Gastrocnemius medialis (tissue), 4 donors: ENCODE results near the gene SPRR2F. TPM values are rescaled to one million over a fixed set of nuclear protein-coding genes. Genes with fewer than 3 reads are reported as not detected.
"Not testable (repeated sequence)": the region's sequence is repeated elsewhere in the genome, so short reads cannot be mapped to it uniquely, and the experiment has no call there.

ENCODE experiments used
- ATAC-seq, 2 donors: fragments of 150-250 bp; one replicate each; pipeline ENCODE4 v1.9.1; 2016
- DNase-seq, 2 donors: peaks; one replicate each; pipeline ENCODE4 v3.0.0-alpha.2; 2019
- H3K27ac ChIP-seq, 4 donors: fragments of 200-600 bp; sonication (generic); 1 replicate in 1 of 4; 2 replicates in 3 of 4; pipeline ENCODE4 v1.5.1; 2016 to 2018; ENCODE audit warnings: mild to moderate bottlenecking in 2 of 4, moderate library complexity in 1 of 4
- H3K27me3 ChIP-seq, 3 donors: fragments of 200-600 bp; sonication (generic) in 2 of 3; 1 replicate in 1 of 3; 2 replicates in 2 of 3; pipeline versions ENCODE4 v1.5.1 to v1.6.0; 2016 to 2019; ENCODE audit warnings: mild to moderate bottlenecking in 1 of 3, moderate library complexity in 1 of 3
- H3K36me3 ChIP-seq, 2 donors: fragments of 200-600 bp; sonication (generic) in 1 of 2; one replicate each; pipeline ENCODE4 v1.5.1; 2017 to 2018
- H3K4me1 ChIP-seq, 2 donors: fragments of 200-600 bp; sonication (generic) in 1 of 2; one replicate each; pipeline ENCODE4 v1.5.1; 2016 to 2017; ENCODE audit warnings: mild to moderate bottlenecking in 2 of 2
- H3K4me3 ChIP-seq, 4 donors: fragments of 200-600 bp; sonication (generic) in 3 of 4; 1 replicate in 1 of 4; 2 replicates in 3 of 4; pipeline ENCODE4 v1.5.1; 2016 to 2019; ENCODE audit warnings: mild to moderate bottlenecking in 2 of 4
- H3K9me3 ChIP-seq, 3 donors: fragments of 200-600 bp; sonication (generic) in 2 of 3; 1 replicate in 1 of 3; 2 replicates in 2 of 3; pipeline ENCODE4 v1.5.1; 2016 to 2019
- CTCF ChIP-seq, 5 experiments: fragments of 450-650 bp in 3 of 5; fragments of 200-600 bp in 2 of 5; sonication (generic) in 2 of 5; IDR thresholded peaks in 4 of 5; conservative IDR thresholded peaks in 1 of 5; 1 replicate in 4 of 5; 2 replicates in 1 of 5; pipeline ENCODE4 v1.5.1; 2016 to 2019; ENCODE audit warnings: antibody characterized with exemption in 5 of 5, mild to moderate bottlenecking in 3 of 5, moderate library complexity in 3 of 5
- POLR2A ChIP-seq, 2 donors: fragments of 450-650 bp; IDR thresholded peaks; one replicate each; pipeline ENCODE4 v1.6.1; 2017; ENCODE audit warnings: antibody characterized with exemption in 2 of 2, mild to moderate bottlenecking in 2 of 2, moderate library complexity in 2 of 2
- in situ Hi-C, 4 donors: fragments of 200-750 bp; cut with MboI; loops; one replicate each; pipeline versions ENCODE4 v1.15.0 to v1.8.0; 2017; ENCODE audit warnings: low sequenced_read_pairs in 4 of 4
- intact Hi-C: fragments of 100-400 bp; cut with DNase I; formaldehyde crosslinking; loops from one replicate; pipeline ENCODE4 v1.15.1; 2023; ENCODE audit warnings: low total_unique reads
- total RNA-seq, 4 donors: library from RNA; depleted of rRNA; stranded (reverse); fragments of >200 nt; gene quantifications; one replicate each; pipeline versions ENCODE4 v1.1.0 to v1.2.3, GENCODE V29; 2016

The SPRR2F gene
- total RNA-seq, 4 donors from 2014 or later = not detected

GRCh38 chr1:153125536-153125935 lies 12.2 kb upstream of the SPRR2F start:
- ATAC-seq (no peak), DNase-seq (no peak)
- no peak overlapping the region for H3K4me3 ChIP-seq
- in situ Hi-C loops = no loop called here
- no peaks in the 10 kb centered on the region for H3K9me3 ChIP-seq
- no peak overlapping the region for H3K27ac ChIP-seq
- no peaks in the 10 kb centered on the region for H3K36me3 ChIP-seq
- intact Hi-C loops = no loop called here
- no peaks in the 10 kb centered on the region for H3K4me1 ChIP-seq
- no peaks in the 10 kb centered on the region for H3K27me3 ChIP-seq
- TF ChIP-seq POLR2A (IDR thresholded peaks at IDR 0.05) (no peak), CTCF (IDR thresholded peaks at IDR 0.05 in 4 of 5, conservative IDR thresholded peaks at IDR 0.05 in 1 of 5) (no peak)

- in situ Hi-C loops, DNase-seq, H3K9me3 ChIP-seq: not testable (repeated sequence)
Measured at GRCh38 chr1:153123793-153124192, 10.5 kb upstream of the SPRR2F start.

GRCh38 chr1:153122831-153123421 lies 9.6 kb upstream of the SPRR2F start:
- intact Hi-C loops = no loop called here
- H3K4me3 ChIP-seq = no peak overlapping the region
- no peaks in the 10 kb centered on the region for H3K27me3 ChIP-seq
- no peak overlapping the region for H3K27ac ChIP-seq
- DNase-seq = no peak
- no peak for ATAC-seq
- no peaks in the 10 kb centered on the region for H3K9me3 ChIP-seq
- H3K4me1 ChIP-seq = no peaks in the 10 kb centered on the region
- in situ Hi-C loops = no loop called here
- no peak for TF ChIP-seq POLR2A (IDR thresholded peaks at IDR 0.05)
- TF ChIP-seq CTCF (IDR thresholded peaks at IDR 0.05 in 4 of 5, conservative IDR thresholded peaks at IDR 0.05 in 1 of 5) = no peak
- H3K36me3 ChIP-seq = no peaks in the 10 kb centered on the region

More at GRCh38 chr1:153123793-153124192, 10.5 kb upstream of the SPRR2F start:
- H3K36me3 ChIP-seq, H3K4me1 ChIP-seq, ATAC-seq, H3K27me3 ChIP-seq, H3K4me3 ChIP-seq, intact Hi-C loops, H3K27ac ChIP-seq: not testable (repeated sequence)

- Histone ChIP-seq H3K36me3 (no peaks in the 10 kb centered on the region), H3K9me3 (no peaks in the 10 kb centered on the region), H3K27ac (no peak overlapping the region), H3K27me3 (no peaks in the 10 kb centered on the region), H3K4me1 (no peaks in the 10 kb centered on the region), H3K4me3 (no peak overlapping the region)
- DNase-seq (no peak), ATAC-seq (no peak)
- in situ Hi-C loops (no loop called here), intact Hi-C loops (no loop called here)
- TF ChIP-seq CTCF (IDR thresholded peaks at IDR 0.05 in 4 of 5, conservative IDR thresholded peaks at IDR 0.05 in 1 of 5) (no peak), POLR2A (IDR thresholded peaks at IDR 0.05) (no peak)
Measured at GRCh38 chr1:153120945-153121344, 7.6 kb upstream of the SPRR2F start.

- H3K9me3 ChIP-seq = no peaks in the 10 kb centered on the region
- H3K36me3 ChIP-seq = no peaks in the 10 kb centered on the region
- ATAC-seq (no peak), DNase-seq (no peak)
- no peak overlapping the region for H3K27ac ChIP-seq
- intact Hi-C loops (no loop called here), in situ Hi-C loops (no loop called here)
- no peaks in the 10 kb centered on the region for H3K4me1 ChIP-seq
- H3K27me3 ChIP-seq = no peaks in the 10 kb centered on the region
- no peak for TF ChIP-seq CTCF (IDR thresholded peaks at IDR 0.05 in 4 of 5, conservative IDR thresholded peaks at IDR 0.05 in 1 of 5)
- H3K4me3 ChIP-seq = no peak overlapping the region
Measured at GRCh38 chr1:153119491-153119971, 6.2 kb upstream of the SPRR2F start.

- in situ Hi-C loops = not testable (repeated sequence)
Measured at GRCh38 chr1:153115264-153115663, 1.9 kb upstream of the SPRR2F start.

GRCh38 chr1:153112454-153112853 lies 862 bp downstream of the SPRR2F start:
- in situ Hi-C loops, intact Hi-C loops: not testable (repeated sequence)

More at GRCh38 chr1:153115264-153115663, 1.9 kb upstream of the SPRR2F start:
- ATAC-seq, H3K4me1 ChIP-seq, H3K4me3 ChIP-seq, H3K9me3 ChIP-seq, H3K27me3 ChIP-seq, intact Hi-C loops, DNase-seq, H3K36me3 ChIP-seq, H3K27ac ChIP-seq: not testable (repeated sequence)

More at GRCh38 chr1:153112454-153112853, 862 bp downstream of the SPRR2F start:
- H3K9me3 ChIP-seq, H3K27me3 ChIP-seq, H3K4me3 ChIP-seq, H3K36me3 ChIP-seq, DNase-seq, ATAC-seq, H3K4me1 ChIP-seq, H3K27ac ChIP-seq: not testable (repeated sequence)
